Neuronal stem cell (in vitro differentiated cells): ENCODE measurements around the gene MCRIP2.

ENCODE experiments used
- DNase-seq: peaks from one replicate; pipeline ENCODE4 v3.0.0-alpha.2; 2013; ENCODE audit warnings: low spot score
- H2AFZ ChIP-seq: one replicate; pipeline ENCODE4 v1.6.1; 2013; ENCODE audit warnings: mild to moderate bottlenecking, low read length, inconsistent platforms
- H2AK5ac ChIP-seq: 2 replicates; pipeline ENCODE4 v1.6.1; 2013; ENCODE audit warnings: low read depth, mild to moderate bottlenecking, inconsistent platforms, low read length, moderate library complexity, mixed read lengths
- H2BK120ac ChIP-seq: 2 replicates; pipeline ENCODE4 v1.6.1; 2013; ENCODE audit warnings: low read depth, mild to moderate bottlenecking, inconsistent platforms, low read length, moderate library complexity, mixed read lengths
- H2BK12ac ChIP-seq: one replicate; pipeline ENCODE4 v1.6.1; 2013; ENCODE audit warnings: low read length, inconsistent platforms
- H2BK15ac ChIP-seq: 2 replicates; pipeline ENCODE4 v1.6.1; 2013; ENCODE audit warnings: mild to moderate bottlenecking, low read length, inconsistent platforms, mixed read lengths
- H2BK5ac ChIP-seq: one replicate; pipeline ENCODE4 v1.6.1; 2013; ENCODE audit warnings: inconsistent platforms, mild to moderate bottlenecking, low read length, moderate library complexity
- H3K14ac ChIP-seq: one replicate; pipeline ENCODE4 v1.6.1; 2013; ENCODE audit warnings: low read length, inconsistent platforms
- H3K18ac ChIP-seq: 2 replicates; pipeline ENCODE4 v1.6.1; 2013; ENCODE audit warnings: low read length, inconsistent platforms
- H3K23ac ChIP-seq: 2 replicates; pipeline ENCODE4 v1.6.1; 2013; ENCODE audit warnings: low read depth, mild to moderate bottlenecking, mixed read lengths, low read length, inconsistent platforms; ENCODE audit not compliant: poor library complexity
- H3K27ac ChIP-seq: replicated peaks from 3 replicates; pipeline ENCODE4 v1.5.1; 2013; ENCODE audit warnings: low read length, inconsistent platforms
- H3K27me3 ChIP-seq, 3 experiments: 2 replicates each; pipeline ENCODE4 v1.6.1; 2013; ENCODE audit warnings: low read length in 3 of 3, mild to moderate bottlenecking in 2 of 3, inconsistent platforms in 1 of 3, low read depth in 1 of 3, mixed read lengths in 1 of 3, moderate library complexity in 1 of 3; ENCODE audit not compliant: control insufficient read depth in 3 of 3, insufficient read depth in 3 of 3
- H3K36me3 ChIP-seq, 2 donors: replicated peaks in 1 of 2; 2 replicates each; pipeline ENCODE4 v1.6.1; 2013; ENCODE audit warnings: low read length in 2 of 2; ENCODE audit not compliant: control insufficient read depth in 2 of 2, insufficient read depth in 2 of 2
- H3K4ac ChIP-seq: 2 replicates; pipeline ENCODE4 v1.6.1; 2013; ENCODE audit warnings: inconsistent platforms, mild to moderate bottlenecking, low read length, moderate library complexity
- H3K4me1 ChIP-seq, 2 donors: 1 replicate in 1 of 2; 2 replicates in 1 of 2; pipeline ENCODE4 v1.6.1; 2013; ENCODE audit warnings: low read length in 2 of 2, low read depth in 1 of 2; ENCODE audit not compliant: control insufficient read depth in 2 of 2, insufficient read depth in 1 of 2
- H3K4me2 ChIP-seq: one replicate; pipeline ENCODE4 v1.6.1; 2013; ENCODE audit warnings: mild to moderate bottlenecking, low read length, inconsistent platforms; ENCODE audit not compliant: insufficient read depth, poor library complexity, severe bottlenecking
- H3K4me3 ChIP-seq, 2 donors: 2 replicates each; pipeline ENCODE4 v1.5.1; 2013; ENCODE audit warnings: low read length in 2 of 2, mild to moderate bottlenecking in 2 of 2, inconsistent platforms in 1 of 2, moderate library complexity in 1 of 2
- H3K79me1 ChIP-seq: one replicate; pipeline ENCODE4 v1.6.1; 2013; ENCODE audit warnings: low read depth, mild to moderate bottlenecking, inconsistent platforms, low read length, moderate library complexity
- H3K9ac ChIP-seq: one replicate; pipeline ENCODE4 v1.6.1; 2013; ENCODE audit warnings: mild to moderate bottlenecking, low read depth, low read length, inconsistent platforms; ENCODE audit not compliant: poor library complexity
- H3K9me3 ChIP-seq, 2 donors: replicated peaks in 1 of 2; 2 replicates each; pipeline versions ENCODE3 to v1.6.1; 2013; ENCODE audit warnings: low read length in 2 of 2, mild to moderate bottlenecking in 2 of 2, inconsistent platforms in 1 of 2, low read depth in 1 of 2, mixed read lengths in 1 of 2, moderate library complexity in 1 of 2; ENCODE audit not compliant: control insufficient read depth in 2 of 2, insufficient read depth in 1 of 2
- H4K8ac ChIP-seq: one replicate; pipeline ENCODE4 v1.6.1; 2013; ENCODE audit warnings: low read depth, mild to moderate bottlenecking, inconsistent platforms, low read length, moderate library complexity
- H4K91ac ChIP-seq: one replicate; pipeline ENCODE4 v1.6.1; 2013; ENCODE audit warnings: low read length, low read depth, mild to moderate bottlenecking, inconsistent platforms; ENCODE audit not compliant: poor library complexity
- WGBS, 2 donors: extraction: QIAGEN DNeasy Blood & Tissue Kit; methylation state at CpG; one replicate each; pipeline ENCODE4 v1.1.7; 2013; ENCODE audit warnings: missing lambda C conversion rate in 2 of 2, mixed read lengths in 1 of 2; ENCODE audit not compliant: insufficient read length in 2 of 2, insufficient replicate concordance in 1 of 2; ENCODE audit errors: extremely low coverage in 2 of 2; 5-methylcytosine and 5-hydroxymethylcytosine counted together

The MCRIP2 gene

DNA sequence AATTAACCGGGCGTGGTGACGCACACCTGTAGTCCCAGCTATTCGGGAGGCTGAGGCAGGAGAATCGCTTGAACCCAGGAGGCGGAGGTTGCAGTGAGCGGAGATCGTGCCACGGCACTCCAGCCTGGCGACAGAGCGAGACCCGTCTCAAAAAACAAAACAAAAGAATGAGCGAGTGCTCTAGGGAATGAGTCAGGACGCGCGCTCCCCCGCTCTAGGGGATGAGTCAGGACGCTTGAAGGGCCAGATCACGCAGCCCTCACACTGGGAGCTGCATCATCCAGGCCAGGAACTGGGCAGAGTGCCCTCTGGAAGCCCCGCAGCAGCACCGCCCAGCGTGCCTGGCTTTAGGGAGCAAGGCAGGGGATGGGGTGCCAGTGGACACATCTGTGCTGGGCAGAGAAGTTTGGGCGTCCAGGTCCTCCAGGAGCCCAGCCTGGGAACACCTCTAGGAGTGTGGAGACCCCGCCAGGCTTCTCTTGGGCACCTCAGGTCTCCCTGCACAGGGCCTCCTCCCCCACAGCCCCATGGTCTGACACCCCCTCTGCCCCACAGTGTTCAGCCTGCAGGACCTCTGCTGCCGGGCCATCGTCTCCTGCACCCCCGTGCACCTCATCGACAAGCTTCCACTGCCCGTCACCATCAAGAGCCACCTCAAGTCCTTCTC is 14.7 kb upstream of the MCRIP2 start:
- H3K4me1 ChIP-seq: peaks cover 29% of the 10 kb centered on the region in 2 donors
- H3K9me3 ChIP-seq: no peaks in the 10 kb centered on the region
- H3K27me3 ChIP-seq: no peaks in the 10 kb centered on the region
- H3K14ac ChIP-seq: no peak overlapping the region
- peak overlapping the region; percentile 67 for H2BK15ac ChIP-seq
- peak overlapping the region; percentile 99 for H2BK5ac ChIP-seq
- peak overlapping the region; percentile 44 for H3K9ac ChIP-seq
- no peak overlapping the region for H3K4me2 ChIP-seq
- peaks cover 3 to 35% of the 10 kb centered on the region in 2 donors for H3K36me3 ChIP-seq
- no peak overlapping the region for H4K8ac ChIP-seq
- H4K91ac ChIP-seq: no peak overlapping the region
- peak overlapping the region; percentile 73 for H3K23ac ChIP-seq
- no peak overlapping the region for H3K27ac ChIP-seq
- peak overlapping the region; percentile 22 for H2BK12ac ChIP-seq
- H3K79me1 ChIP-seq: peaks cover 8% of the 10 kb centered on the region
- no peak overlapping the region for H3K4me3 ChIP-seq
- peak overlapping the region; percentile 46 for H2AK5ac ChIP-seq
- no peak overlapping the region for H3K18ac ChIP-seq
- no peak overlapping the region for H2AFZ ChIP-seq
- H3K4ac ChIP-seq: no peak overlapping the region
- WGBS, 2 donors: no CpG with 5 or more reads among the region's 29 CpGs
- no peak overlapping the region for H2BK120ac ChIP-seq
- no peak for DNase-seq

DNA sequence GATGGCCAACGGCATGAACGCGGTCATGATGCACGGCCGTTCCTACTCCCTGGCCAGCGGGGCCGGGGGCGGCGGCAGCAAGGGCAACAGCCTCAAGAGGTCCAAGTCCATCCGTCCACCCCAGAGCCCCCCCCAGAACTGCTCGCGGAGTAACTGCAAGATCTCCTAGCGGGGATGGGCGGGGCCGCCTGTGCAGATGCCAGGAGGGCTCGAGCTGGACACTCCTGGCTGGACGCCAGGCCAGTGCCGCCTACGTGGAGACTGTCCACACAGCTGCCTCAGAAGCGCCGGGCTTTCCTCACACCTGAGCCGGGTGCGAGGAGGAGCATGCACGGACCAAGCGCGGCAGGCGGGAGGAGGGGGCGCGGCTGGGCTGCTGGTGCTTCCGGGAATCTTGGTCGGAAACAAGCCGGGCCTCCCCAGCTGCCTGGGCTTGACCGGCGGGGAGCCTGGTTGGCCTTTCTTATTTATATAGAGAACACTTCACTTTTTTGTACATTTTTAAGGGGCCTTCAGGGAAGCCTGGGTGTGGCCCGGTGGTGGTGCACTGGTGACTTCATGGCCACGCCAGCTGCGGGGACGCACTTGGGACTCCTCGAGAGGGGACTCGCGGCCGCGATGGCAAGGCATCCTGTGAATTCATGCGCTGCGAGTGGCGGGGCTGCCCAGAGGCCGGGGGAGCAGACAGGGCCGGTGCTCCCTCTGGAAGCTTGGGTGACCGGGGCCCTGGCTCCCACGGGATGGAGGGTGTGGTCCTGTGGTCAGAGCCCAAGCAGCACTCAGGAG is 14.0 kb upstream of the MCRIP2 start:
- no peak overlapping the region for H3K4me3 ChIP-seq
- H4K8ac ChIP-seq: no peak overlapping the region
- H3K27ac ChIP-seq: no peak overlapping the region
- peaks cover 5 to 35% of the 10 kb centered on the region in 2 donors for H3K36me3 ChIP-seq
- H2AK5ac ChIP-seq: peak overlapping the region; percentile 99
- H3K4me1 ChIP-seq: peaks cover 29 to 31% of the 10 kb centered on the region in 2 donors
- peak overlapping the region; percentile 28 for H3K18ac ChIP-seq
- H2BK120ac ChIP-seq: no peak overlapping the region
- H3K4me2 ChIP-seq: no peak overlapping the region
- WGBS, 2 donors: no CpG with 5 or more reads among the region's 50 CpGs
- peak overlapping the region; percentile 99 for H2BK5ac ChIP-seq
- H2BK15ac ChIP-seq: peak overlapping the region; percentile 67
- peak overlapping the region; percentile 44 for H3K9ac ChIP-seq
- H3K79me1 ChIP-seq: peaks cover 9% of the 10 kb centered on the region
- DNase-seq: no peak
- H3K14ac ChIP-seq: peak overlapping the region; percentile 71
- H3K27me3 ChIP-seq: peaks cover 0 to 1% (median 0%) of the 10 kb centered on the region in 3 experiments
- no peak overlapping the region for H2AFZ ChIP-seq
- no peak overlapping the region for H3K4ac ChIP-seq
- no peak overlapping the region for H2BK12ac ChIP-seq
- peak overlapping the region; percentile 73 for H3K23ac ChIP-seq
- no peak overlapping the region for H4K91ac ChIP-seq
- H3K9me3 ChIP-seq: no peaks in the 10 kb centered on the region

DNA sequence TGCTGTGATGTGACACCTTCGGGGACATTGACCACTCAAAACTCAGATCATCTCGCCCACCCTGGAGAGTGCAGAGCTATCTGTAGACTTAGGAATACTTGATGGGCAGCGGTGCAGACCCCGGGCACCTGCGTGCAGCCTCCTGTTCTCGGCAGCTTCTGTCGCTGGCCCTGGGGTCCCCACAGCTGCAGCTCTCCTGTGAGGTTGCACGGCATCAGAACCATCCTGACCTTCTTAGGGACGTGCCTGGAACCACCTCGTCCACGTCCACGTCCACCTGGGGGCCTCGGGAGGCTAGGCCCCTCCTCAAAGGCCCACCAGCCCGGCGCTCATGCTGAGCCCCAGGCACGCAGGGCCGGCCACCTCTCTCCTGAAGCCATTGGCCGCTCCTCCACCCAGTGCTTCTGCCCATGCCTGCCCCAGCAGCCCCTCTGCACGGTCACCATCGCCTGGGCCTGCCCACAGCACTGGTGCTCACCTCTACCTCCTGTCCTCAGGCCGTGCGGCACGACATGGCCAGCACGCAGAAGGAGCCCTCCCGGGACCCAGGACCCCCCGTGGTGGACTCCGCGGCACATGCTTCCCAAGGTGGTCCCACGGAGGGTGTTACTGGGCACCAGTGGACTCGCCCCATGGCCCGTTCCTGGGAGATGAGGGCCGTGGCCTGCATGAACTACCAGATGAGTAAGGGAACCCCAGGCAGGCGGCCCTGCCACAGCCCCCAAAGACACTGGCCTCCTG is 13.1 kb upstream of the MCRIP2 start:
- Histone ChIP-seq H3K4me2 (no peak overlapping the region), H3K4me1 (peaks cover 29 to 31% of the 10 kb centered on the region in 2 donors), H3K4ac (no peak overlapping the region), H2AK5ac (peak overlapping the region; percentile 99), H3K9me3 (no peaks in the 10 kb centered on the region), H3K4me3 (peak overlapping the region in 1 of 2 donors; percentile 57), H3K79me1 (peaks cover 11% of the 10 kb centered on the region), H2BK5ac (peak overlapping the region; percentile 99), H2AFZ (no peak overlapping the region), H3K14ac (no peak overlapping the region), H2BK120ac (no peak overlapping the region), H2BK15ac (peak overlapping the region; percentile 88), H3K27ac (peak overlapping the region; percentile 89), H2BK12ac (peak overlapping the region; percentile 59), H3K23ac (peak overlapping the region; percentile 81), H4K8ac (no peak overlapping the region), H3K27me3 (peaks cover 0 to 1% (median 0%) of the 10 kb centered on the region in 3 experiments), H3K36me3 (peaks cover 6 to 42% of the 10 kb centered on the region in 2 donors), H3K9ac (peak overlapping the region; percentile 46), H4K91ac (no peak overlapping the region), H3K18ac (peak overlapping the region; percentile 88)
- WGBS, 2 donors: no CpG with 5 or more reads among the region's 33 CpGs
- no peak for DNase-seq
